TTC549 (cell line): Measurements from ENCODE around the gene FBXL16.

Source experiments
- FAIRE-seq: peaks from 2 replicates; lab custom pipeline; 2012; peaks lifted over from hg19 to GRCh38; lab: Jason Lieb, UNC

The FBXL16 gene

DNA sequence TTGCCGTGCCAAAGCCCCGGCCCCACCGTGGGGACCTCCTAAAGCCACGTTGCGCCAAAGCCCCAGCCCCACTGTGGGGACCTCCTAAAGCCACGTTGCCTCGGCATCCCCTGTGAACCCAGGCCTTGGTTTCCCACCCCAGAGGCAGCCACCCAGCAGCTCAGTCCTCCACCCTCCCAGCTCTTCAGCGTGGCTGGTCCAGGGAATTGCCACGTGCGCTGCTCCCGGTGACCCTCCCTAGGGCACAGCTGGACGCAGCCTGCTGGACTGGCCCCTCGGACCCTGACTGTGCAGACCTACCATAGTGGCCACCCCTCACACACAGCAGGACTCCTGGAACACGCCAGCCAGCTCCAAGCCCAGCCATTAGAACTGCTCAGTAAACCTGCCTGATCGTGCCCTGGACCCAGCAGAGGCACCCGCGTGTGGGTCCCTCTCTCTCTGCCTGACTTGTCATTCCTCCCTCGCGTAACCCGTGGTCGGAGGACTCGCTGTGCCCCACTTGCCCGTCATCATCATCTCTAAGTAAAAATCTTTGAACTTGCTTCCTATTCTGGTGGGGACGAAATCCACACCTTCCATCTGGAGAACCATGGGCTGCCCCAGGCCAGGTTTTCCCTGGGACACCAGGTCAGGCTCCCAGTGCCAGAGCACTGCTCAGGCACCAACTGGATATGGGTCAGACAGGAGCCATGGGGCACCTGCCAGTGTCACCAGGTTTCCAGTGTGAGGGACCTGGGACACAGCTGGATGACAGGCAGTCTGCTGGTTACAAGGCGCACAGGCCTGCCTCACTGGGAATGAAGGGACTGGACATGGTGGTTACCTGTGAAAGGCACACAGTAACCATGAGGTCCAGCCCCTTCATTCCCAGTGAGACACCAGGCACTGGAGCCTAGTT lies 29.6 kb upstream of the FBXL16 start:
- FAIRE-seq = no peak

DNA sequence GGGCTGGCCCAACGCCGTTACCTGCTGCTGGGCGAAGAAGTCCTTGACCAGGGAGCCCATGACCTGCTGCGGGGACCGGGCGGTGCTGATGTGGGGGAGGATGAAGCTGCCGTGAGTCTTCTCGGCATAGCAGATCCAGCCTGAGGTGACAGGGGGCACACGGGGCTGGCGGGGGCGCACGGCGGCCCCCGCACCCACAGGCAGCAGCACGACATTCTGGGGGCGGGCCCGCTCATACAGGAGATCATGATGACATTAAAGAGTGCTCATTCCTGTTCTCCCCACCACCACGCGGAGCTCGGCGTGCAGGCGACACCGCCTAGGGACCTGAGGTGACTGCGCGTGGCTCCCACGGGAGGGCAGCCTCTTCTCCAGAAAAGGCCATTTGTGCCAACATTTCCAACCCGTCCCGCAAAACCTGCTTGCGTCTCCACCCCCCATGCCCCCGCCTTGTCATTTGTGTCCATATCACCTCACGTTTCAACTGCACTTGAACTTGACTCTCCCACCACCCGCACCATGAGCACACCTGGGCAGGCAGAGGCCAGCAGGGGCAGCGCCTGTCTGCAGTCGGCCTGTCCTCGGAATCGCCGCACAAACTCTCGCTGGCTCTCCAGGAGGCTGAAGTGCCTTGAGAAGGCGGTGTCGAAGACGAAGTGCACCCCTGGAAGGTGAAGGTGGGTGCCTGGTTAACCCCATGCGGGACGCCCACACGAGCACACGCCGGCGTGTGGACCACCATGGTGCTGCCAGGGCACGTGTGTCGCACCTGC lies 28.8 kb upstream of the FBXL16 start:
- FAIRE-seq = no peak

DNA sequence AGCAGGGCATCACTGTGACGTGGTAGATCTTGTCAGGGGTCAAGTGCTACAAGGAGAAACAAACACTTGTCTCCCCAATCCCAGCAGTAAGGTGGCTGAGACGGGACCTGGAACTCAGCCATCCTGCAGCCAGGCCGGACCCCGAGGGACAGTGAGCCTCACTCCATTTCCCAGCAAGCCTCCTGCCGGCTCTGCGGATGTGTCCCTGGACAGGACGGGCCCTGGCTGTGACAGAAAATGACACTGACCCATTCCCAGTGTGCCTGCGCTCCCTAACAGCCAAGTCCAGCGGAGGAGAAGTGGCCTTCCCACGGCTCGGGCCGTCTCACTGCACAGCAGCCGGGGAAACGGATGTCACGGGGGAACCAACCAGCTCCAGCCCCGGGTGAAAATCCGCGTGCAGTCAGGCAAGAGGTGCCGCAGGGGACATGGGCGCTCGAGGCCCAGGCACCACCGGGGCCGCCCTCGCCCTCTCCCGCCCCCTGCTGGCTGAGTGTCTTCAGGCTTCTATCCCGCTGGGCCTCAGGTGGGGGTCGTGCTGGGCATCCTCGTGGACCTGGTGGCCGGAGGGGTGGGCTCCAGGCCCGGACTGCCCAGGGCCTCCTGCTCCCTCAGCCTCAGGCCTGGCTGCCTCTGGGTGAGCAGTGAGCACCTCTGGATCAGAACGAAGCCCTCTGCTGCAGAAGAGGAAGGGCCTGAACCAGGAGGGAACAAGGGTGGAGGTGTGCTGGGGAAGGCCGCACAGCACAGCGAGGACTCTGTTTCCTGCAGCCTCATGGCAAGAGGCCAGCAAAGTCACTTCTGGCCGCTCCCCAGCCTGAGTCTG lies 28.0 kb upstream of the FBXL16 start:
- FAIRE-seq = no peak

DNA sequence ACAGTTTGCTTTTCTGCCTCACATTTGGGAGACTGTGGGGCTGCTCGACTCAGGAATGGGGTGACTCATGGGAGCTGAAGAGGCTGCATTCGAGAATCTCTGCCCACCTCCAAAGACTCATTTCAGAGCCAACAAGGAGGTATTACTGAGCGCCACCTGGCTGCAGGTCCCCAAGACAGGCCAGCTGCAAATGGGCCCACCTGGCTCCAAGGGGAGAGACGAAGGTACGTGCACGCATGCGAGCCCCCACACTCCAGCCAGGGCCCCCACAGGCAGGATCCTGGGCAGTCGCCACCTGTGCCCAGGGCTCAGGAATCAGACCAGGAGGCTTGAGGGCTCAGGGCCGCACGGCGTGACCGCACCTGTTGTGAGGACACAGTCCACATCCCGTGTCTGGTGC lies 27.3 kb upstream of the FBXL16 start:
- no peak for FAIRE-seq

DNA sequence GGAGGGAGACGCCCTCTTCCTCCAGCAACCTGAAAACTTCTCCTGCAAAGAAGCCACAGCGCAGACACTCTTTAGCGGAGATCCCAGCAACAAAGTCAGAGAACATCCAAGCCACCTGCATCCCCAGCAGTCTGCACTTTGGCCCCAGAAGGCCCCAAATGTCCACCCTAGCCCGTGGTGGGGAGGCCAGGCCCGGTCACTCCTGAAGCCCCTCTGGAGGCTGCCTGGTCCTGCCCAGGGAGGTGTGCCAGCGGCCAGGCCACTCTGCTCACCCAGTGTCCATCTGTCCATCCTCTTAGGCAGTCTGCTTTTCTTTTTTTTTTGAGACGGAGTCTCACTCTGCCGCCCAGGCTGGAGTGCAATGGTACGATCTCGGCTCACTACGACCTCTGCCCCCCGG lies 26.7 kb upstream of the FBXL16 start:
- FAIRE-seq = no peak

DNA sequence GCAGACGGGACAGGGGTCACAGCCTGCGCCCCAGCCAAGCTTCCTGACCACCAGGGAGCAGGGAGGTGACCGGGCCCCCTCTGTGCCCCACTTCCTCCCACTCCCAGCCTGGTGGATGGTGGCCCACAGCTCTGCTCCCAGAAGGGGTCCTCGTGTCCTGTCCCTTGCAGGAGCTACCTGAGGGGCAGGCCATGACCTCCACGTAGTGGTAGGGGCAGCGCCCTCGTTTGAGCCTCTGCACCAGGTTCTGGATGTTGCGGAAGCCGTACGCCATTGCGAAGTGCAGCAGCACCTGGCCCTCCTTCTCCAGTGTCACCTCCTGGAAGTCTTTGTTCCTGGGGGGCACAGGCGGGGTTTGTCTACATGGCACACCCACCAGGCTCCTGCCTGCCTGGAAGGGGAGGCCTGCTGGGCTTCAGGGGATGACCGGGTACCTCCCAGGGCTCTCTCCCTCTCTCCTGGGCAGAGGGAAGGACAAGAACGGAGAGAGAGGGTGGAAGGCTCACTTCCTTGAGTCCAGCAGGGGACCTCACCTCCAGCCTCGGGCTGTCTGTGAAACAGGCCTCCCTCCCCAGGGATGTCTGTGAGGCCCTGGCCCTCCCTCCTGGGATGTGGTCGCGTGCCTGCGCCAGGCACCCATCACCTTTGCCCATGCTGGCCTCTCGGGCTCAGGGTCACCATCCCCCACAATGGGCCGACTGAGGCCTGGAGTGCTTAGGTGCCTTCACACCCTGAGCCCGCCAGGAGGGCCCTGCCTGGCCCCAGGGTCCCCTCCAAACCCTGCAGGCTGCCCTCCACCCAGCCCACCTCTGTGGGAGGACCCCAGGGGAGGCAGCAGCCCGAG lies 25.3 kb upstream of the FBXL16 start:
- no peak for FAIRE-seq

DNA sequence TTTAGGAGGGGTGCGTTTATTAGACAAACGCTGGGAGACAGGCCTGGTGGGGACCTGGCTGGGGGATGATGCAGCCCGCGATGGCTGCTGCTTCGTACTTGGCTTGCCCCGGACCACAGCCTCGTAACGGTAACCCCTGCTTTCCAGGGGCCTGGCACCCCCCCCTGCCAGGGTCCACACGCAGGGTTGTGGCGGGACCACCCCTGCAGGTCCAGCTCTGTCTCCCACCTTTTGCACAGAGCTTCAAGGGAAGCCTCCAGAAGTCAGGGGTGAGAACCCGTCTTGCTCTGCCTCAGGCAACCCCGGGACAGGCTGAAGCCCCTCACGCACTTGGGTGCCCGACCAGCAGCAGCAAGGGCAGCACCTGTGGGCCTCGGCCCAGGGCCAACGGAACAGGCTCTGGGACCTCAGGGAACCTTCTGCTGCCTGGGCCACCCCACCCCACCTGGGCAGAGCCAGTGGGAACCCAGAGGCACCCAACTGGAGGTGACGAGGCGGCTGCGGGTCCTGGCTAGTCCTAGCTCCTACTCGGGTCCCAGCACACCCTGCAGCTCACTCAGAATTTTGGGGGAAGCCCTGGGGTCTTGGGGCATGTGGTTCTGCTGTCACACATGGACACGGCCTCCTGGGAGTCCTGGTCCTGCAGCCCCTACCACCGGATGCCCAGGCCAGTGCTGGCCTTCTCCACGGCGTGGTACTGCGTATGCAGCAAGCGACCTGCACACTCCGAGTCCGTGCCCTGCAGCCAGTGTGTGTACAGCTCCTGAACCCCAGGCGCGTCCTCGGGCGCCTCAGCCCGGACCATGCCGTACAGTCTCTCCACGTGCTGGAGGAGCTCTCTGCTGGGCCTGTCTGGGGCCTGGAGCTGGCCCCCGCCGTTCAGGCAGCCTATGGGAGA lies 24.4 kb upstream of the FBXL16 start:
- no peak for FAIRE-seq

DNA sequence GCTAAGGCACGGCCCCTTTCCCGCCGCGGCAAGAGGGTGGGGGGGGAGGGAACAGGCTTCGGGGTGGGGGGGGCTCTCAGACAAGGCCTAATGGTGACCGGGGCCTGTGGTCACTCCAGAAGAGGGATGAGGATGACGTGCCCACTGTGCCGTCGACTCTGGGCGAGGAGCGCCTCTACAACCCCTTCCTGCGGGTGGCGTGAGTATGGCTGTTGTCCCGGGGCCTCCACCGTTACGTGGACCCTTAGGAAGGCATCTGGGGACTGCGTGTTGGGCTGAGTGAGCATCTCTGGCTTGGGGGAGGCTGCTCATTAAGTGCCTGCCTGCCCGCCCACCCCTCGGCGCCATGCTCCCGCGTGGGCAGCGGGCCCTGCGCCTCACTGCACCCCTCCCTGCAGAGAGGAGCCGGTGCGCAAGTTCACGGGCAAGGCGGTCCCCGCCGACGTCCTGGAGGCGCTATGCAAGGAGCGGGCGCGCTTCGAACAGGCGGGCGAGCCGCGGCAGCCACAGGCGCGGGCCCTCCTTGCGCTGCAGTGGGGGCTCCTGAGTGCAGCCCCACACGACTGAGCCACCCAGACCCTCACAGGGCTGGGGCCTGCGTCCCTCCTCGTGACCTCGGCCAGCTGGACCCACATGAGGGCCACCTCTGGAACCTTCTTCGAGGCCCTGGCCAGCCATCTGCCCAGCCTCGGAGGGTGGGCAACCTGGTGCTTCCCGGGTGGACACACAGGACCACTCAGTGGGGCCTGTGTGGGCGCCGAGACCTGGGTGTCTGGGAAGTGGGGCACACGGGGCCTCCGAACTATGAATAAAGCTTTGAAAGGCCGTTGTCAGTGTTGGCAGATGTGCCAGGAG lies 23.5 kb upstream of the FBXL16 start:
- FAIRE-seq = no peak

DNA sequence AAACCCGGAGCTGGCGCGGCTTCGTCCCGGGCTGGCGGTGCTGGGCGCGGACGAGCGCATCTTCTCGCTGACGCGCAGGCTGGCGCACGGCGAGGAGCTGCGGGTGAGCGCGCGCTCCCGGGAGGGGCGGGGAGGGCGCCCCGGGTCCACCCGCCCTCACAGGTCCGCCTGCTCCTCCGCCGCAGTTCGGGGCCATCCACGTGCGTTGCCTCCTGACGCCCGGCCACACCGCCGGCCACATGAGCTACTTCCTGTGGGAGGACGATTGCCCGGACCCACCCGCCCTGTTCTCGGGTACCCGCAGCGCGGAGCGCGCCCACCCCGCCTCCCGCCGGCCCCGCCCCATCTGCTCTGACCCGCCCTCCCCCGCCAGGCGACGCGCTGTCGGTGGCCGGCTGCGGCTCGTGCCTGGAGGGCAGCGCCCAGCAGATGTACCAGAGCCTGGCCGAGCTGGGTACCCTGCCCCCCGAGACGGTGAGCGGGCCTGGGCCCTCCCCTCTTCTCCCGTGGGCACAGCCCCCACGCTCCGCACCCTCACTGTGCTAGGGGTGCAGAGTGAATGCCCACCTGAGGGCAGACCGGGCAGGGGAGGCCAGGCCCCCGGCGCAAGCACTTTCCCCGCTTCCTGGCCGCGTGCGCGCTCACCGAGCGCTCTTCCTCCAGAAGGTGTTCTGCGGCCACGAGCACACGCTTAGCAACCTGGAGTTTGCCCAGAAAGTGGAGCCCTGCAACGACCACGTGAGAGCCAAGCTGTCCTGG lies 22.7 kb upstream of the FBXL16 start:
- no peak for FAIRE-seq

DNA sequence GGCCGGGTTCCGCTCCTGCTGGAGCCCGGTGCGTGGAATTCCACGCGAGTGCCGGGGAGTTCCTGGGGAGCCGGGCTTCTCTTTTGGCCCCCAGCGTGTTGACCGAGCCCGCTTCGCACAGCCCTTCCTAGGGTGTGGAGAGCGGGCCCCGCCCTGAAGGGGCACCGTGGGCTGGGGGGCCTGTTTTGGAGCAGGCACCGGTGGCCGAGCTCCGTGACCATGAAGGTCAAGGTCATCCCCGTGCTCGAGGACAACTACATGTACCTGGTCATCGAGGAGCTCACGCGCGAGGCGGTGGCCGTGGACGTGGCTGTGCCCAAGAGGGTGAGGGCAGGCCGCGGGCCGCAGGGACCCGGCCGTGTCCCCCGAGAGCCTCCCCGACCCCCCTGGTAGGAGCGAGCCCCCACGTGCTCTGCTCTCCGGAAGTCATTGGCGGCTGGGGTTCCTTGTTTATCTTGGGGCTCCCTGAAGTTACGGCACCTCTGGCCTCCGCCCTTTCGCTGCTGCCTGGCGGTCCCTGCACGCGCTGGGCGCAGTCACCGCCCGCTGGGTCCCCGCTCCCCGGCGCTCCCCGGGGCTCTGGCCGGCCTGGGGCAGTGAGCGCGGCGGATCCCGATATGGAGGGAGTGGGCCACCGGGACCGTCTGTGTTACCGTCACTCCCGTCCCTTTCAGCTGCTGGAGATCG lies 21.8 kb upstream of the FBXL16 start:
- FAIRE-seq = no peak

DNA sequence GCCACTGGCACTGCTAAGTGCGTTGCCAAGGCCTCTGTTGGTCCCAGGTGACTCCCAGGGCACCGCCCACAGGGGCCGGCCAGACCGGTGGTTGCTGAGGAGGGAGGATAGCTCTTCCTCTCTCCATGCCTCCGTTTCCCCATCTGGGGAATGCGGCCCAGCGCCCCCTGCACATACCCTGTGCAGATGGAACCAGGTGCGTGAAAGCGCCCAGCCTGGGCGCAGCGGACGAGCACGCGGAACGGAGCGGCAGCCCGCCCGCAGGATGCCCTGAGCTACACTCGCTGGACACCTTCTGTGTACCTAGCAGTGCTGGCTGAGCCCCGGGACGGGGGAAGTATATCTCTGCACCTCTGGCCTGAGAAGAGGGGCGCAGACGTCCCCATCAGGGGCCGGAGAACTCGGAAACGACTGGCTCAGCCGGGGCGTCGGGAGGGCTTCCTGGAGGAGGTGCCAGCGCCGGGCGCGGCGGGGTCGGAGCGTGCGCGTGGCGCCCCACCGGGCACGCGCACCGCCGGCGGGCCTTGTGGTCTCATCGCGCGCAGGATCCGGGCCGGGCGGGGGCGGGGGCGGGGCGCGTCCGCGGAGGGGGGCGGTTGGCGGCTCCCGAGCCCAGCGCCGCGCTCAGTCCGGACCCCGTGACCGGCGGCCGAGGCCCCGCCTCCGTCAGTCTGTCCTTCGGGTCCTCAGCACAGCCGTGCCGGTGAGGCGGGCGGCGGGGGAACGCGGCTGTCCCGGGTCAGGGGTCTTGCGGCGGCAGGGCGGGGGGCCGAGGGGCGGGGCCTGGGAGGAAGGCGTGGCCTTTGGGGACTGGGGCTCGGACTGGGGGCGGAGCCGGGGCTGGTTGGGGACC lies 21.1 kb upstream of the FBXL16 start, which contains the start of the genes CCDC78 and HAGHL:
Gene CCDC78, minus strand, starts transcription at position 6 of the 853 bp plus-strand sequence. CDS start 76 bp downstream, outside the sequence.
Gene HAGHL, plus strand, starts transcription at position 669 of the 853 bp plus-strand sequence. CDS start 404 bp downstream, outside the sequence.
- FAIRE-seq = no peak

DNA sequence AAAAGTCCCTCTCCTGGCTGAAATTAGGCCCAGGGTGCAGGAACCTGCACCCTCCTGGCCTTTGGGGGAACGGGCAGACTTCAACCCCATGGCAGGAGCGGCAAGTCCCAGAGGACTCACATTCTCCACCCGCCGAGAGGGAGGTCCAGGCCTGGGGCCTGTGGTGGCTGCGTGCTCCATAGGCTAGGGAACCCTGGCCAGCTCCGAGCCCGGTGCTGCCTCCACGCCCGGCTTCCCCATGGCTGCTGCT lies 20.5 kb upstream of the FBXL16 start:
- FAIRE-seq = no peak

DNA sequence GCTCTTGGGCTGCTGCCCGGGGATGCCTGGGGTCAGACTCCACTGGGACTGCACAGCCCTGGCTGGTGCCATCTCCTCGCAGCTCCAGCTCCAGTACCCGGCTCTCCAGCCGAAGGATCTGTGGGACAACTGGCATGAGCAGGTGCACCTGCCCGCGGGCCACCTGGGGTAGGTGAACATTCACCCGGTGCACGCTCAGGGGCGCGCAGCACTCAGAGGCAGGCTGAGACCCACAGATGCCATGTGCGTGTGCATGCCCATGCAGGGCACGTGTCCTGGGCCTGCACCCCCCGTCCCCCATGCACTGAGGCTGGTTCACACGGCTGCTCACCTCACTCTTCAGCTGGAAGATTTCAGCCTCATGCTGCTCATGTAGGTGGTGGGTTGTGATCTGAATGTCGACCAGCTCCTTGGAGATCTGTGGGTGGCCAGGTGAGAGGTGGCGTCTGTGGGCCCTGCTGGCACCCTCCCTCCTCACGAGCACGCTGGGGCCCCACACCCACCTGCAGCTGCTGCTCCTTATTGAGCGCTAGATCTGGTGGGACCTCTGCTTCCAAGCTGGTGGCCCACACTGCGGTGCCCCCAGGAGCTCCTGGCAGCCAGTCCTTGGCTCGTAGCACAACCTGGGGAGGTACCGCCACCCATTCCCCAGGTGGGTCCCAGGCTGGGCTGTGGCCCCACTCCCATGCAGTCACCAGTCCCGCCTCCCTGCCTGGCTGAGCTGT lies 20.0 kb upstream of the FBXL16 start:
- FAIRE-seq = no peak

DNA sequence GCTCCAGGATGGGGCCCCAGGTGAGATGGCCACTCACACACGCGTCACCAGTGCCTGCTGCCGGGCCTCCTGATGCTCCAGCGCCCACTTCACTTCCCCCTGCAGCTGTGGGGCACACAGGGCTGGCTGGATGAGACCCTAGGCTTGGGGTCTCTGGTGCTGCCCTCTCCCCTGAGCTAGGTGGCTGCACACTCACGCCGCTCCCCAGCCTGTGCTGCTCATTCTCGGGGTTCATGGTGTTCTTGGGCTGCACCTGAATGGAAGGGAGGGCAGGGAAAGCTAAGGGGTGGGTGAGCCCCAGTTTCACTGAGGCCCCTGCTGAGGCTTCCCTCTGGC lies 19.4 kb upstream of the FBXL16 start:
- no peak for FAIRE-seq

DNA sequence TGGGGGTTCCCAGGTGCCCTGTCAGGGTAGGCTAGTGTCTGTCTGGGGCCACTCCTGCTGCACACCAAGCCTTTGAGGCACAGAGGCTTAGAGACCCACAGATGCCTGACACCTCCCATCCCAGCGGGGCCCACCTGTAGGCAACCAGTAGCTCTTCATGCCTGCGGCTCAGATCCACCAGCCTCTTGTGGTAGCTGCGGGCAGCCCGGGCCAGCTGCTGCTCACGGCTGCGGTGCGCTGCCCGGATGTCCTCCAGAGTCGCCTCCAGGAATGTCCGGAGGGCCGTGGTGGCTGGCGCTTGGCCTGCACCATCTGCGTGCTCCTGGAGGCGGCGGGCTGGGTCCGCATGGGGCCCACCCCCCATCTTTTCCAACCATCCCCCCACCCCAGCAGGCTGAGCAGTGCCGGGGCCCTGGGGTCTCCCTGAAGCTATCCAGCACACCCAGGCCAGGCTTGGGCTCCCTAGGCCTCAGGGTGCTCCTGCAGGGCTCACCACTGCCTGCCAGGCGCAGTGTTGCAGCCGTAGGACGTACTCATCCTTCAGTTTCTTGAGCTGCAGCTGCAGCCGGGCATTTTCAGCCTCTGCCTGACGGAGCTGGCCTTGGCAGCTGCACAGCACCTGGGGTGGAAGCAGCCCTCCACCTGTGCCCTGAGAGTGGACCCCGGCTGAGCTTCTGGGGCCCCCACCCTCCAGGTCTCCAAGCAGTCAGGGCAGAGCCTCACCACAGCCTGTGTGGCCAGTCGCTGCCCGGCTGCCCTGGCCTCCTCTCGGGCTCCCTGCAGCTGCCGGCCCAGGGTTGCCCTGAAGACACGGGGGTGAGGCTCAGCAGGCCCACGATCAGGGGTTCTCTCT lies 18.8 kb upstream of the FBXL16 start:
- no peak for FAIRE-seq

DNA sequence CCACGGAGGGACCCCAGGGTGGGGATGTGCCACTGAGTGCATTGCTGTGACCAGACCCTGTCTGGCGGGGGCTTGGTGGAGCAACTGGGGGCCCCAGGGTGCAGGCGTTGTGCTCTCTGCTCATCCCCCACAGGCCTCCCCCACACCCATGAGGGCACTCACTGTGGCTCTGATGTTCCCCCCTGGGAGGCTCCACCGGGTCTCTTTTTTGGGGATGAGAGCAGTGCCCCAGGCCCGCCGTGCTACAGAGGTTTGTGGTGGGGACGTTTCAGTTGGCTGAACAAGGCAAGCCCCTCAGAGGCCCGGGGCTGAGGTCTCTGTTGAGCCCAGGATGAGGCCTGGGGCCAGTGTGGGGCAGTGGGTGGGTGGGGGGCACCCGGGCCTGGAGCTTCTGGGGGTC lies 18.1 kb upstream of the FBXL16 start:
- FAIRE-seq = no peak
